GM12892 (cell line): ENCODE results near the gene NPC1L1. TPM values are rescaled to one million over a fixed set of nuclear protein-coding genes. Genes with fewer than 3 reads are reported as not detected.

Experiments used
- DNase-seq: peaks from one replicate; pipeline ENCODE4 v3.0.0; 2011; ENCODE audit not compliant: insufficient read length
- FAIRE-seq: peaks from 2 replicates; lab custom pipeline; 2011; peaks lifted over from hg19 to GRCh38; lab: Jason Lieb, UNC
- POLR2A ChIP-seq: IDR thresholded peaks from 2 replicates; pipeline ENCODE4 v1.6.1; 2011; ENCODE audit warnings: low read depth, low read length, control low read depth
- POLR2AphosphoS5 ChIP-seq: IDR thresholded peaks from 2 replicates; pipeline ENCODE4 v1.6.1; 2011; ENCODE audit warnings: low read depth, low read length, control low read depth
- TAF1 ChIP-seq: IDR thresholded peaks from 2 replicates; pipeline ENCODE4 v1.6.1; 2011; ENCODE audit warnings: low read depth, mild to moderate bottlenecking, control low read depth, low read length, borderline replicate concordance
- polyA plus RNA-seq: library from polyadenylated mRNA; unstranded; fragments of >200 nt; gene quantifications from one replicate; pipeline ENCODE4 v1.2.1, GENCODE V29; 2012; ENCODE audit warnings: missing spikeins, inconsistent platforms; ENCODE audit not compliant: missing spikeins

Gene NPC1L1
- polyA plus RNA-seq, result 0.08 TPM

- no peak for DNase-seq
- TF ChIP-seq POLR2A (no peak), TAF1 (no peak)
- no peak for FAIRE-seq
Measured at GRCh38 chr7:44541028-44541869, at the start of gene NPC1L1. Gene NPC1L1, minus strand, starts transcription at chr7:44541330. Its CDS starts 71 bp downstream, at chr7:44541259.

GRCh38 chr7:44590910-44591309, 49.8 kb upstream of the NPC1L1 start:
- TF ChIP-seq POLR2A (no peak), TAF1 (no peak), POLR2AphosphoS5 (no peak)
- FAIRE-seq, result no peak
- DNase-seq, result no peak

GRCh38 chr7:44587843-44588711, 46.9 kb upstream of the NPC1L1 start:
- DNase-seq (no peak), FAIRE-seq (peak; percentile 74)

GRCh38 chr7:44583146-44583865, 42.2 kb upstream of the NPC1L1 start:
- TF ChIP-seq POLR2A (no peak), POLR2AphosphoS5 (no peak), TAF1 (no peak)
- DNase-seq, result no peak
- no peak for FAIRE-seq

More at GRCh38 chr7:44587843-44588711, 46.9 kb upstream of the NPC1L1 start:
- no peak for TF ChIP-seq TAF1
- no peak for TF ChIP-seq POLR2A
- TF ChIP-seq POLR2AphosphoS5, result no peak

- peak; percentile 100 for FAIRE-seq
- TF ChIP-seq TAF1 (peak; percentile 20), POLR2A (peak; percentile 96), POLR2AphosphoS5 (peak; percentile 93)
Measured at GRCh38 chr7:44581879-44582603, 40.9 kb upstream of the NPC1L1 start, which contains the start of gene TMED4. Gene TMED4, minus strand, starts transcription at chr7:44582231. Its CDS starts 25 bp downstream, at chr7:44582206.

GRCh38 chr7:44580945-44581878, 40.1 kb upstream of the NPC1L1 start:
- peak; percentile 34 for DNase-seq
- no peak for TF ChIP-seq POLR2AphosphoS5
- TF ChIP-seq POLR2A, result no peak; the same call in 1 of the 2 replicates
- TF ChIP-seq TAF1, result no peak
- FAIRE-seq, result peak; percentile 67

More at GRCh38 chr7:44581879-44582603, 40.9 kb upstream of the NPC1L1 start, which contains the start of gene TMED4:
- peak; percentile 98 for DNase-seq

- no peak for DNase-seq
- no peak for TF ChIP-seq TAF1
- TF ChIP-seq POLR2A, result no peak
- no peak for TF ChIP-seq POLR2AphosphoS5
- FAIRE-seq, result no peak
Measured at GRCh38 chr7:44576228-44576627, 35.1 kb upstream of the NPC1L1 start.

- DNase-seq (no peak), FAIRE-seq (no peak)
- TF ChIP-seq POLR2AphosphoS5 (no peak), TAF1 (no peak), POLR2A (no peak)
Measured at GRCh38 chr7:44575054-44575453, 33.9 kb upstream of the NPC1L1 start.

- DNase-seq, result no peak
Measured at GRCh38 chr7:44574287-44574872, 33.2 kb upstream of the NPC1L1 start.

More at GRCh38 chr7:44574287-44574872, 33.2 kb upstream of the NPC1L1 start:
- TF ChIP-seq TAF1 (no peak), POLR2A (no peak), POLR2AphosphoS5 (no peak)
- FAIRE-seq, result no peak
